Ovary (tissue), 9 donors: ENCODE data around the gene TSPAN31. TPM values are rescaled to one million over a fixed set of nuclear protein-coding genes. Genes with fewer than 3 reads are reported as not detected.

Experiments used
- DNase-seq, 5 donors: peaks; one replicate each; pipeline ENCODE4 v3.0.0-alpha.2; 2019 to 2020
- H3K27ac ChIP-seq, 2 donors: fragments of 200-600 bp; one replicate each; pipeline versions ENCODE4 v1.5.1 to v1.8.0; 2019 to 2022
- H3K27me3 ChIP-seq: fragments of 200-600 bp; one replicate; pipeline ENCODE4 v1.8.0; 2022
- H3K36me3 ChIP-seq: fragments of 200-600 bp; sonication (generic); one replicate; pipeline ENCODE4 v1.5.1; 2019
- H3K4me1 ChIP-seq: one replicate; pipeline ENCODE4 v1.8.1; 2013; ENCODE audit warnings: mild to moderate bottlenecking, moderate library complexity; ENCODE audit not compliant: insufficient read depth
- H3K4me3 ChIP-seq: fragments of 200-600 bp; sonication (generic); one replicate; pipeline ENCODE4 v1.5.1; 2017
- H3K9me3 ChIP-seq, 2 donors: fragments of 200-600 bp in 1 of 2; sonication (generic) in 1 of 2; one replicate each; pipeline versions ENCODE4 v1.5.1 to v1.8.1; 2013 to 2019; ENCODE audit warnings: mild to moderate bottlenecking in 1 of 2, moderate library complexity in 1 of 2
- CTCF ChIP-seq, 3 donors: fragments of 450-650 bp in 2 of 3; fragments of 200-600 bp in 1 of 3; IDR thresholded peaks; one replicate each; pipeline versions ENCODE4 v1.5.1 to v1.8.0; 2016 to 2022; ENCODE audit warnings: antibody characterized with exemption in 3 of 3, mild to moderate bottlenecking in 1 of 3
- EP300 ChIP-seq: sonication (generic); formaldehyde crosslinking; IDR thresholded peaks from one replicate; pipeline ENCODE4 v1.6.1; 2017; ENCODE audit warnings: antibody characterized with exemption
- POLR2A ChIP-seq: fragments of 450-650 bp; IDR thresholded peaks from one replicate; pipeline ENCODE4 v1.6.1; 2017; ENCODE audit warnings: antibody characterized with exemption, mild to moderate bottlenecking, moderate library complexity
- WGBS, 3 donors: extraction: QIAGEN DNeasy Blood & Tissue Kit in 1 of 3; methylation state at CpG; one replicate each; pipeline versions ENCODE4 v1.1.5 to v1.1.7; 2013 to 2017; 5-methylcytosine and 5-hydroxymethylcytosine counted together
- intact Hi-C, 4 donors: fragments of 100-400 bp; cut with DNase I; formaldehyde crosslinking; loops; one replicate each; pipeline versions ENCODE4 v1.11.0 to v1.15.1; 2022 to 2023
- microRNA-seq, 3 donors: library from miRNA; unstranded; fragments of <30 nt; microRNA quantifications; one replicate each; pipeline versions ENCODE4 to v1.2.0, GENCODE V29; 2019 to 2020
- polyA plus RNA-seq, 2 donors: library from polyadenylated mRNA; stranded (reverse); fragments of 200-250 nt in 1 of 2; fragments of 350-450 nt in 1 of 2; fragmentation: Illumina TruSeq in 1 of 2; extraction: RNeasy Lipid Tissue Mini Kit (QIAGEN cat#74804) in 1 of 2; gene quantifications; one replicate each; pipeline ENCODE4 v1.2.3, GENCODE V29; 2013 to 2014
- total RNA-seq, 7 donors: library from RNA; depleted of rRNA in 2 of 7; stranded (reverse); fragments of >200 nt in 2 of 7; fragmentation: NEBNext Ultra II Directional in 3 of 7; extraction: Animal tissue kit (Norgen Biotek cat#: 25700) in 3 of 7; gene quantifications; one replicate each; pipeline versions ENCODE4 v1.1.0 to v1.2.4, GENCODE V29; 2016 to 2023
- donor health status: DM: no; HTN: no; CAD: no; lungs with moderate emphysema.
- donor health status: DM: no; HTN: no; CAD: no.
- donor health status: Bipolar disorder and iron deficiency.
- donor health status: DM: yes; HTN: yes; CAD: no.
- donor health status: DM: no; HTN: no; CAD: no.
- donor health status: DM: yes; HTN: yes; CAD: no.

Gene TSPAN31
- total and polyA plus RNA-seq, 9 donors: 27.7 to 64.0 (median 43.9) TPM

GRCh38 chr12:57796996-57797395 lies 52.2 kb downstream of the TSPAN31 start:
- H3K27ac ChIP-seq: no peak overlapping the region
- no peaks in the 10 kb centered on the region for H3K9me3 ChIP-seq
- 98 to 100% (median 99%) methylated on average over 1 of the region's 1 CpG for WGBS, 3 donors
- no peak for DNase-seq
- intact Hi-C loops: loop anchor here in 1 of 4 donors (5.0 kb wide), 1 partner anchor 35 kb away; no protein-coding TSS in a partner anchor
- H3K27me3 ChIP-seq: no peaks in the 10 kb centered on the region
- no peak for TF ChIP-seq POLR2A
- TF ChIP-seq EP300: no peak
- TF ChIP-seq CTCF (IDR thresholded peaks at IDR 0.05): no peak
- H3K4me1 ChIP-seq: no peaks in the 10 kb centered on the region
- H3K4me3 ChIP-seq: no peak overlapping the region
- no peaks in the 10 kb centered on the region for H3K36me3 ChIP-seq

GRCh38 chr12:57797933-57798332 lies 53.1 kb downstream of the TSPAN31 start:
- Histone ChIP-seq H3K27ac (no peak overlapping the region), H3K9me3 (no peaks in the 10 kb centered on the region), H3K4me3 (no peak overlapping the region), H3K27me3 (no peaks in the 10 kb centered on the region), H3K4me1 (no peaks in the 10 kb centered on the region), H3K36me3 (no peaks in the 10 kb centered on the region)
- TF ChIP-seq CTCF (IDR thresholded peaks at IDR 0.05) (no peak), EP300 (no peak), POLR2A (no peak)
- WGBS, 3 donors: 90 to 96% (median 94%) methylated on average over 1 of the region's 1 CpG
- intact Hi-C loops: loop anchor here in 1 of 4 donors (5.0 kb wide), 1 partner anchor 34 kb away; no protein-coding TSS in a partner anchor
- no peak for DNase-seq

Small RNA genes lying within 50 kb of the gene (microRNA-seq; reads per million reads assigned to microRNA genes)
- 0 reads per million in 3 donors for gene MIR6759

Other genes starting within 250 kb of the TSPAN31 start
- 10 to 100 TPM; 22.1 to 84.9 (median 29.2) TPM for gene DDIT3, start 224.5 kb upstream of the TSPAN31 start, total RNA-seq
- gene DDIT3, start 224.5 kb upstream of the TSPAN31 start, polyA plus RNA-seq: 10 to 100 TPM; 34.9 to 62.1 TPM
- gene MBD6, start 222.2 kb upstream of the TSPAN31 start, total RNA-seq: 100 to 1,000 TPM in 2 of 7 donors, 10 to 100 TPM in 5; 25.2 to 122 (median 79.7) TPM
- 10 to 100 TPM; 18.1 to 35.0 TPM for gene MBD6, start 222.2 kb upstream of the TSPAN31 start, polyA plus RNA-seq
- 100 to 1,000 TPM in 1 of 7 donors, 10 to 100 TPM in 6; 70.7 to 100 (median 97.4) TPM for gene DCTN2, start 197.8 kb upstream of the TSPAN31 start, total RNA-seq
- gene DCTN2, start 197.8 kb upstream of the TSPAN31 start, polyA plus RNA-seq: 100 to 1,000 TPM; 128 to 226 TPM
- gene KIF5A, start 195.0 kb upstream of the TSPAN31 start, total RNA-seq: under 1 TPM in 6 of 7 donors, not detected in 1; 0.08 to 0.48 (median 0.30) TPM
- gene KIF5A, start 195.0 kb upstream of the TSPAN31 start, polyA plus RNA-seq: under 1 TPM; 0.15 to 0.48 TPM
- gene PIP4K2C, start 153.8 kb upstream of the TSPAN31 start, total RNA-seq: 10 to 100 TPM; 16.9 to 30.4 (median 21.2) TPM
- 10 to 100 TPM; 13.1 to 42.0 TPM for gene PIP4K2C, start 153.8 kb upstream of the TSPAN31 start, polyA plus RNA-seq
- 10 to 100 TPM; 50.0 to 75.2 (median 57.8) TPM for gene DTX3, start 140.2 kb upstream of the TSPAN31 start, total RNA-seq
- 10 to 100 TPM; 37.9 to 56.2 TPM for gene DTX3, start 140.2 kb upstream of the TSPAN31 start, polyA plus RNA-seq
- 10 to 100 TPM; 22.1 to 48.4 (median 37.1) TPM for gene ARHGEF25, start 133.6 kb upstream of the TSPAN31 start, total RNA-seq
- gene ARHGEF25, start 133.6 kb upstream of the TSPAN31 start, polyA plus RNA-seq: 10 to 100 TPM; 47.4 to 48.8 TPM
- 1 to 10 TPM in 1 of 7 donors, under 1 TPM in 6; 0.28 to 1.5 (median 0.56) TPM for gene B4GALNT1, start 111.8 kb upstream of the TSPAN31 start, total RNA-seq
- 1 to 10 TPM in 1 of 2 donors, under 1 TPM in 1; 0.22 to 1.3 TPM for gene B4GALNT1, start 111.8 kb upstream of the TSPAN31 start, polyA plus RNA-seq
- gene OS9, start 50.9 kb upstream of the TSPAN31 start, total RNA-seq: 100 to 1,000 TPM; 128 to 227 (median 200) TPM
- 100 to 1,000 TPM; 197 to 387 TPM for gene OS9, start 50.9 kb upstream of the TSPAN31 start, polyA plus RNA-seq
- under 1 TPM; 0.34 to 0.99 (median 0.60) TPM for gene AGAP2, start 6.3 kb upstream of the TSPAN31 start, total RNA-seq
- 1 to 10 TPM in 1 of 2 donors, under 1 TPM in 1; 0.33 to 1.3 TPM for gene AGAP2, start 6.3 kb upstream of the TSPAN31 start, polyA plus RNA-seq
- 100 to 1,000 TPM; 111 to 175 (median 122) TPM for gene CDK4, start 7.3 kb downstream of the TSPAN31 start, total RNA-seq
- gene CDK4, start 7.3 kb downstream of the TSPAN31 start, polyA plus RNA-seq: 100 to 1,000 TPM in 1 of 2 donors, 10 to 100 TPM in 1; 82.7 to 127 TPM
- gene MARCHF9, start 10.1 kb downstream of the TSPAN31 start, total RNA-seq: 10 to 100 TPM in 1 of 7 donors, 1 to 10 TPM in 6; 5.0 to 15.2 (median 7.7) TPM
- gene MARCHF9, start 10.1 kb downstream of the TSPAN31 start, polyA plus RNA-seq: 1 to 10 TPM; 5.0 to 7.9 TPM
- gene CYP27B1, start 22.0 kb downstream of the TSPAN31 start, total RNA-seq: 1 to 10 TPM in 4 of 7 donors, under 1 TPM in 3; 0.12 to 2.5 (median 1.0) TPM
- gene CYP27B1, start 22.0 kb downstream of the TSPAN31 start, polyA plus RNA-seq: under 1 TPM; 0.18 to 0.30 TPM
- gene METTL1, start 27.1 kb downstream of the TSPAN31 start, total RNA-seq: 10 to 100 TPM in 6 of 7 donors, 1 to 10 TPM in 1; 5.7 to 48.6 (median 26.4) TPM
- 10 to 100 TPM; 10.6 to 29.3 TPM for gene METTL1, start 27.1 kb downstream of the TSPAN31 start, polyA plus RNA-seq
- 10 to 100 TPM; 11.0 to 18.0 (median 15.2) TPM for gene EEF1AKMT3, start 27.6 kb downstream of the TSPAN31 start, total RNA-seq
- 10 to 100 TPM; 10.4 to 15.0 TPM for gene EEF1AKMT3, start 27.6 kb downstream of the TSPAN31 start, polyA plus RNA-seq
- 10 to 100 TPM; 13.2 to 23.0 (median 20.1) TPM for gene TSFM, start 37.7 kb downstream of the TSPAN31 start, total RNA-seq
- 10 to 100 TPM; 17.5 to 28.1 TPM for gene TSFM, start 37.7 kb downstream of the TSPAN31 start, polyA plus RNA-seq
- gene AVIL, start 73.7 kb downstream of the TSPAN31 start, total RNA-seq: 1 to 10 TPM; 1.4 to 5.3 (median 4.7) TPM
- gene AVIL, start 73.7 kb downstream of the TSPAN31 start, polyA plus RNA-seq: 1 to 10 TPM; 2.9 to 8.1 TPM
- 100 to 1,000 TPM in 6 of 7 donors, 10 to 100 TPM in 1; 73.1 to 212 (median 189) TPM for gene CTDSP2, start 101.7 kb downstream of the TSPAN31 start, total RNA-seq
- gene CTDSP2, start 101.7 kb downstream of the TSPAN31 start, polyA plus RNA-seq: 100 to 1,000 TPM in 1 of 2 donors, 10 to 100 TPM in 1; 94.8 to 165 TPM
- 1 to 10 TPM; 2.7 to 5.5 (median 5.1) TPM for gene ATP23, start 196.5 kb downstream of the TSPAN31 start, total RNA-seq
- 1 to 10 TPM; 3.6 to 4.0 TPM for gene ATP23, start 196.5 kb downstream of the TSPAN31 start, polyA plus RNA-seq